CD4-positive, alpha-beta T cell treated with Interleukin-15 for 4 hours (primary cell): Measurements from ENCODE around the gene AK1.

Experiments used
- DNase-seq: peaks from one replicate; pipeline ENCODE4 v3.0.0-alpha.2; 2020; ENCODE audit warnings: low spot score

AK1 gene

GRCh38 chr9:127816728-127817127 lies 60.7 kb downstream of the AK1 start:
- no peak for DNase-seq
